Activated T-helper 1 cell treated with Interleukin-2 at 50 U/mL for 16 hours (primary cell): Measurements from ENCODE around the gene RNASE8.

Source experiments
- DNase-seq: peaks from one replicate; pipeline ENCODE4 v3.0.0-alpha.2; 2020; ENCODE audit warnings: low read depth

RNASE8 gene

DNA sequence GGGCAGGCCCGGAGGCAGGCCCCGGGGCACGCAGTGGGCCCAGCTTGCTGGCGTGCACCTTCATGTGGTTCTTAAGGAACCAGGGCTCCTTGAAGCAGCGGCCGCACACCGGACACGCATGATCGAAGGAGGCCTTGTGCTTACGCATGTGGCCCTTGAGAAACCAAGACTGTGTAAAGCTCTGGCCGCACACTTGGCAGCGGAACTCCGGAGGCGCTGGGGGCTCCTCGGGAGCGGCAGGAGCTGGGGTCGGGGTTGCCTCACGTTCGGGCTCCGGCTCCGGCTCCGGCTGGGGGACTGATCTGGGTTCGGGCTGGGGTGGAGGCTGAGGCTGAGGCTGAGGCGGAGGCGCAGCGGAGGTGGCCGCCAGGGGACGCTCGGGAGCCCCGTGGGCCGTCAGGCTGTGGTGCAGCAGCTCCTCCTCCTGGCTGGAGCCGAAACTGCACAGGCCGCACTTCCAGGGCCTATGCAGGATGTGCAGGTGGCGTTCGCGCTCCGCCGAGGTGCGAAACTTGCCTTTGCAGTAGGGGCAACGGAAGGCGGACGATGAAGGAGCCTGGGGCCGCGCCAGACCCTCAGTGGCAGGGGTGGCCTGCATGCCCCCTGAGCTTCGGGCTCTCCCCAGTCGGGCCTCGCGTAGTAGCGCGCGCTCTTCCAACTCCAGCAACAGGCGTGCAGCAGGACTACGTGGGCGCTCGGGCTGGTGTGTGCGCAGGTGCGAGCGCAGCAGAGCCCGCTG is 34.8 kb downstream of the RNASE8 start:
- DNase-seq, result peak; percentile 83

DNA sequence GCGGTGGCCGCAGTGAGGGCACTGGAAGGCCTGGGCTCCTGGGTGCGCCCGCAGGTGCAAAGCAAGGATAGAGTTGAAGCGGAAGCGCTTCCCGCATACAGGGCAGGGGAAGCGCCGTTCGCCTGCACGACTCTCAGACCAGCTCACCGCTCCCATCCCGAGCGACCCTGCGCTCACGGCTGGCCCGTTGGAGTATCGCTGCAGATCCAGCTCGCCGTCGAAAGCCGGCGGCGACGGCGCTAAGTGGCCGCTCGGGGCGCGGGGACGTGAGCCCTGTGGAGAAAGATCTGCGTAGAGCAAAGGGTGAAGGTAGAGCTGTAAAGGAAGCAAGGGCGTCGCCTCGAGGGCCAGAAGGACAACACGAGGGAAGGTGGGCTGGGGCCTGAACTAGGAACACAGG is 35.4 kb downstream of the RNASE8 start:
- no peak for DNase-seq

DNA sequence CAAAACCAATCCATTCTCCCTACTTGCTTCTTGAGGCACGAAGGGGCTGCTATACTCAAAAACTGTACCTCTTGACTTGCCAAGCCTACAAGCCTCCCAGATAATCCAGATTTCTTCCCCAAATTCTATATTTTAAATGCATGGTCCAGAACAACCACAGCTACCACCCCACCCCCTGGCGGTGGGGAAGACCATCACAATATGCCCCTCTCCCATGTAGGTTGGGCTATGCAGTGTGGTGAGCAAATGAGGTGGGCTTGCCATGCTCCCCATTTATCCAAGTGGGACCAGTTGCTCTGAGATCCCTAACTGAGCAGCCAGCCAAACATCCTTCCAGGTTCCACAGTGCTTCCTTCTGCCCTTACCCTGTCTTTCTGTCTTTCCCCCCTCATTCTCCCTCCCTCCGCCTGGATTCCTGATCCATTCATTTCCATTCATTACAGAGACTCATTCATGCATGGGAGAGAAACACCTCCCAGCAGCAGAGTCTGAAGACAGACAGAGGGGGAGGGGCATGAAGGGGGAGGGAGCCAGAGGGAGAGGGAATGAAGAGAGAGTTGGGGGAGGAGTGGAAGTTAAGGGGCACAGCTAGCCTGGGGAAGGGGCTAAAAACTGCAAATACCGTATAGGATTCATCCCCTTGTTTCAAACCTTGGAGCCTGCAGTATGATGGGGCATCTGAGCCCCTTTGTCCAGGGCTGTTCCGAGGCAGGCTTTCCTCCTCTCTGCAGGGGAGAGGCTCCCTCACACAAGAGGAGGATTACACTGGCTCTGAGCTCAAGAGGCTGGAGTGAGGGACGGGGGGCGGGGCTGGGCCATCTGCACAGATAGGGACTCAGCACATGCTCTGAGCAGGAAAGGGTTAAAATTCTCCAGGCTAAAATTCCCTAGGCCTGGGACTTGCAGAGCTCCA is 36.4 kb downstream of the RNASE8 start:
- no peak for DNase-seq

DNA sequence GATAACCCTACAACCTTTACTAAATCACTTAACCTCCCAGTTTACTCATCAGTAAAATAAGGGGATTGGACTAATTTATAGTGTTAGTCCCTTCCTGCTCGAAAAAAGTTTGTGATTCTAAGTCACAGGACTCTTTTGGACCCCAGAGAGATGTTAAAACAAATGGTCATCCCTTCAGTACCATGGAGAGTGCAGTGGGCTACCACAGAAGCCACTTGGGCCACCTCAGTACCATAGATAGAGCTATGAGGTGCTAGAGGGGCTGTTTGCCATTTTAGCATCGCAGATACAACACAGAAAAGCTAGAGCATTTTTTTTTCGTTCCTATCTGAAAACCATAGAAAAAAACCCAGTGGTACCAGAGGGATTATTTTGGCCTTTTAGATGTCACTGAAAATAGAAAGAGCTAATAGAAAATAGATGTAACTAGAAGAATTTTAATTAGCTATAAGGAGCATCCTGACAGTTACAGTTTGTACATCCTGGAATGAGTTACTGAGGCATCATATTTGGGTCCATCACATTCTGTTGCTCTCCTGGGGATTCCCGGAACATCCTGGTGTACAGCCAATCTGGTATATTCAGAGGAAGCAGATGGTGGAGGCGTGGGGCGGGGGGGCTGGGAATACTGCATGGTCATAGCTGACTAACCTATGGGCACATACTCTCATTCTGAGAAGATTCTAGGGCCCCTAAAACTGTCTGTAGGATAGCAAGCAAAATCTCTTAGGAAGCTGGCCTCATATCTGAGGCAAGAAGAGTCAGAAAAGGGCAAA is 38.0 kb downstream of the RNASE8 start:
- DNase-seq, result no peak

DNA sequence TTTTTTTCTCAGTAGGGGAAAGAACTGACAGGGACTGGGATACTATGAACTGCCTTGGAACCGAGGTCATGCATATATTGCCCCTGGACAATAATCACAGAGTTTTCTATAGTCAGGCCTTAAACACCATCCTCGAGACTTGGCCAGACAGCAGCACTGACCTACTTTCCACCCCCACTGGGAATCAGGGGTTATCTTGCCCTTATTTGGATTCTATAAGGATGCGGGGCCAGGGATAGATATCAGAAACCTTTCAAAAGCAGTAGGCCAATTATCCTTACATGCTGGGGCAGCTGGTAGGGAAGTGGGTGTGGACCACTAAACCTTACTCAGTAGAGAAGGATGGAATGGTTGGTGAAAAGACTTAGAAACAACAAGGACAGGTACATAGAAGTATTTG is 38.8 kb downstream of the RNASE8 start:
- DNase-seq, result no peak

DNA sequence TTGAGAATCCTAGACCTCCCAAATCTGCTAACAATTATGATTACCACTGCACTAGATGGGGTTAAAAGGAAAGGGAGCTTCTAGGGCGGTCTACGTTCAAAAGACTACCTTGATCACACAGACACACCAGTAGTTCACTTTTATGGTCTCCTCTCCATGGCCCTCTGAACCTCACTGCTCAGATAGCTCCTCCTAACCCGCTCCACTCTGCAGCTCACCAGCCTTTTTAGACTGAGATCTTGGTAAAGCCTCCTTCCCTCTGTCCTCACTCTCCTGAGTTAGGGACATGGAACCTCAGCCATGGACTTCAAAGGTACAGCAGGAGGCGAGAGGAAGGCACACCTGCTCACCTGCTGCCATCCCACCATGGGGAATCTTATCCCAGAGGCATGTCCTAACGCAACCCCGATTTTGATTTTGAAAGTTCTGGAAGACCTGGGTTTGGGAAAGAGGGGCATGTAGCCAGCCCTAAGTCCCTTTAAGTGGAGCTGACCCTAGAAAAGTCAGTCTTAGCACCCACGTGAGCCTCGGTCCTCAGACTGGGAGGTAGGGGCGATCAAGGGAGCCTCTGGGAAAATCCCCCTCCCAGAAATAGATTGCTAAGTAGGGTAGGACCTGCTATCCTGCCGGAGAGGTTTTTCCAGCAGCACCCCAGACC is 39.5 kb downstream of the RNASE8 start:
- DNase-seq, result no peak

DNA sequence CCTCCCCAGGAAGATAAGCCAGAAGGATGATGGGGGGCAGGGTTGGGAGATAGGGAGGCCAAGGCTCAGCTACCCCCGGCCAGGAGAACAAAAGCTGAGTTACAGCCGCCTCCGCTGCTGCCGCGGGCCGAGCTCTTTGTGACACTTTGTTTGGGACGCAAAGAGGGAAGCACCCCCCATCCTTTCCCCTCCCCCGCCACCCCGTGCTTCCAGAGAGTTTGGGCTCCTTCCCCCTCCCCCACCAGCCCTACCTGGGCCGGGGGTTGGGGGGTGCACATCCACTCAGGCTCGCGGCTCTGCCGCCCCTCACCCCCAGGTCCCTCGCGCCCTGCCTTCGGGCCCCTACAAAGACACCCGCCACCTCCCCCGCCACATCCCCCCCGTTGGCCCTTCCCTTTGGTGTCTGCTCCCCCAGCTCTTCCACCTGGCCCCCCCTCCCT is 40.0 kb downstream of the RNASE8 start:
- no peak for DNase-seq

DNA sequence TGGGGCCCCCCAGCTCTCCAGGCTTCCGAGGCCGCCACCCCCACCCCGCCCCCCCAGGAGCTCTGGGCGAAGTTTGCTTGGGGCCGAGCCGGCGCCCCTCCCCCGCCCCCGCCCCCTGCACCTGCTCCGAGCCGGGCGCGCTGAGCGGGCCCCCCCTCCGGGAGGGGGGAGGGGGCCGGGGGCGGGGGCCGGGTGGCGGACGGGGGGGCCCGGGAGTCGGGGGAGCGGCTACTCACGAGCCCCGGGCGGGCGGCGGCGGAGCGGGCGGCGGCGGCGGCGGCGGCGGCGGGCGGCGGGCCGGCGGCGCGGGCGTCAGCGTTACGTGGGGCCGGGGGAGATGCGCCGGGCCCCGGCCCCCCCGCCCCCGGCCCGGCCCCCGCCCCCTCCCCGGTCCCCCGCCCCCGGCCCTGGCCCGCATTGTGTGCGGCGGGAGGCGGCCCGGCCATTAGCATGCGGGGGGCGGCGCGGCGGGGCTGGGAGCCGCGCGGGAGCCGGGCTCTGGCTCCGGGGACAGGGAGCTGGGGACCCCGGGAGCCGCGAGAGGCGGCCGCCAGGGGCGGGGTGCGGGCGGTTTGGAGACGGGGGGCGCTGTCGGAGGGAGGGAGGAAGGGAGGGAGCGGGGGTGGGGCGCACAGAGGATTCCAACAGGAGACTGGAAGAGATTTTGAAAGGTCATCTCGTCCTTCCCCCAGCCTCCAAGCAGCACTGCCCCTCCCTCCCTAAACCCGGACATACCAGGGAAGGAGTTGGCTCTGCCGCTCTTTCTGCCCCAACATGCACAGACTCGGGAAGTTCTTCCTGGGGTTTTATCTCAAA is 40.7 kb downstream of the RNASE8 start, which contains the start of gene ZNF219:
ZNF219 (minus strand) TSS at position 580 of the 816 bp plus-strand sequence. CDS start 5,064 bp downstream, outside the sequence.
- peak; percentile 27 for DNase-seq

DNA sequence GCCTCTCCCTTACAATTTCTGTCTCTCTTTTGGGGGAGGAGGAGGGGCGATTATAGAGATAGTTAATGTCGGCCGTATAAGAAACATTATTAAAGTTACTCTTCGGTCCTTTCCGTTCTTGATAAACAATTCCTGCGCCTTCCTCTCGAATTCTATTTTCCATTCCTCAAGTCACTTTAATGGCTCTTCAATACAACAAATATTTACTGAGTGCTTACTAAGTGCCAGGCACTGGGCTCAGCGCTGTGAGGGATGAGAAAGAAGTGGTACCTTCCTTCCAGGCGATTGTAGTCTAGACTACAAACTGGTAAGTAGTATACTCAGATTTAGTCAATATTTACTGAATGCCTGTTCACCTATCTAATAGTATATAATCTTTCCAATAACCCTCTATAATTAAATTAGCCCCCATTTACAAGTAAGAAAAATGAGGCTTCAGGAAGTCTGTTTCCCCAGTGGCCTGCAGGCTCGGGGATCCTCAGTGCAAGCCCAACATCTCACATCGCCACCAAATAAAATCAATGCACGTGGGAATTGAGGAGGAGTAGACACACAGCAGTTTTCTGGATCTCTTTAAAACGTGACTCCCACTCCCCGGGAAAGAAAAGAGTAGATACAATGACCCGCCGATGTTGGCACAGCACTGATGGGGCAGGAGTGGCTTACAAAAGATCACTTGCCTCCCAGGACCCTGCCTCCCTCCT is 41.4 kb downstream of the RNASE8 start:
- DNase-seq, result no peak

DNA sequence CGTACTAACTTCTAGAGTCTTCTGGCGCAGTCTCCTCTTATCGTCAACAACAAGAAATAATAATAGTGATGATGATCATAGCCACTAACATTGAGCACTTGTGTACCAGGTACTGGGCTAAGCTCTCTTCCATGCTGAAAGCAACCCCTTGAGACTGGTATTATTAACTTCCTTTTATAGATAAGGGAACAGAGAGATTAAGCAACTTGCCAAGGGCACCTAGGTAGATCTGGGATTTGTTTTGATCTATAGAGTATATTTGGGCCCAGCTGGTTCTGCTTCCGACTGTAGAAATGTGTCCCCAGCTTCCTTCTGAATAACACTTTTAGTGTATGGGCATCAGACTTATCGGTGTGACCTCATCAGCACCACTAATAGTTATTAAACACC is 42.0 kb downstream of the RNASE8 start:
- DNase-seq, result no peak

DNA sequence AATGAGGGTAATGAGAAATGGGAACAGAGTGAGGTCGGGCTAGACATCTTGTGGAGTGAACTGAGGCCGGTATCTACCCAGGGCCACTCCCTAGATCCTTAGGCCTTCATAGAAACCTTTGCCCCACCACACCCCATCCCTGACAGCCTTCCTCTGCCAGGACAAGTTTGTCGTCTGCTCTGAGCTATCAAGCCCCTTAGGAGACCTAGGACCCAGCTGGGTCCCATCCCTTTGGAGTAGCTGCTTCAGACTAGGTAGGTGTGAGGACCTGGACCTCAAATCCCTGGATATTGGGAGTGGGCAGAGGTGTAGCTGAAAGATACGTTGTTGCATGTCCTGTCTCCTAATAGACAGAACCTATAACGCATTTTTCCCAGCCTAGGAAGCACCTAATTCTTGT is 43.3 kb downstream of the RNASE8 start, which contains the start of gene TMEM253:
TMEM253 (plus strand) TSS at position 136 of the 400 bp plus-strand sequence. CDS start 278 bp downstream, outside the sequence.
- DNase-seq, result no peak

DNA sequence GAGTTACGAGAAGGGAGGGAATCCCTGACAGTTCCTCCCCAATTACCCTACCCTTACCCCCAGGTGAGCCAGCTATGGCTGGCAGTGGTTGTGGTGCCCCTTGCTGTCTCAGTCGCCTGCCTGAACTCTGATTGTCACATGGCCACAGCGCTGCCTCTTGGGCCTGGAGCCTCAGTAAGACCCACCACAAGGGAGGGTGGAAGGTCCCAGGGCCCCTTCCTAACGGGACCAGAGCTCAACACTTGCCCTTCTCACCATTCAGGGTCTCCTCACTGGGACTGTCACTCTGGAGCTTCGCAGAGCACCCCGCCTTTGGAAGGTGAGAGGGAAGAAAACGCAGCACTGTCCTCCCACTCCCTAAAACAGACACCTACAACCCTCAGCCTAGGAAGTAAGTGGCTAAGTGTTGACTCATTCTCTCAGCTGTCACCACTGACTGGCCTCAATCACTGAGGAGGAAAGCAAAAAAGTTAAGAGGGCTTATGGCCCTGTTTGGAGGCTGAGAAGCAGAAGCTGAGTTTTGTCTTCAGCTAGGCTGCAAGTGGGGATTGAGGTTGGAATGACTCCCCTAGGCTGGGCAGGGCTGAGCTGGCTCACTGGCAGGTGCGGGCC is 44.3 kb downstream of the RNASE8 start:
- DNase-seq, result no peak

DNA sequence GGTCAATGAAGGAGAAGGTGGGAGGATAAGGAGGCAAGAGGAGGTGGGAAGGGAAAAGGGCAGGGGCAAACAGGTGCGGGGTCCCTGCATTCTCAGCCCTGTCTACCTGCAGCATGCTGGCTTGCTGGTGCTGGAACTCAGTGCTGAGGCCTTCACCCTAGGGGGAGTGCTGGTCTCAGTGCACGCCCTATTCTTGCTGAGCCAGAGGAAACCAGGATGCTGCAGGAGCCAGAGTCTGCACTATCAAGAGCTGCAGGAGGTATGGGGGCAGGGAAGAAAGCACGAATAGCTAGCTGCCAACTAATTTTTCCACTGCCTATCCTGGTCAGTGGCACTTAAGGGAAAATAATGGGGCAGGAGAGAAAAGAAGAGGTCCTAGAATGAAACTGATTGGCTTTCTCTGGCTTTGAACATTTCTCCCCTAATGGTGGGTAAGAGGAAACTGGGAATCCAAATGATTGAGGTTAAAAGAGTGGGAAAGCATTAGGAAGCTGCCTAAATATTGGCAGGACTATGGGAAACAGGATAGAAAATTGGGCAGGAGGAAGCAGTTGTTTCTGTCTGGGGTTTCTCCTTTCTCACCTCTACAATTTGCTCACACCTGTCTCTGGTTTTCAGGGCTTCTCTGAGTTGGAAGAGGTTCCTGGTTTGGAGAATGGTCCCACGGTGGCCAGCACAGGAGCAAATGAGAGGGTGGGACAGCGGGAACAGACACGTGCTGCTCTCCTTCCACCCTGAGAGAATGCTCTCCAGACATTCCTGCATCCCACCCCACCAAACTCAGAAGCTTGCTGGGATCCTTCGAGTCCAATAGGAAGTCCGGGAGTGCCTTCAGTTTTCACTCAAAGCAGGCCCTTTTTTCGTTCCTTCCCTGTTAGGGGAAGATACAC is 45.1 kb downstream of the RNASE8 start:
- DNase-seq, result no peak

DNA sequence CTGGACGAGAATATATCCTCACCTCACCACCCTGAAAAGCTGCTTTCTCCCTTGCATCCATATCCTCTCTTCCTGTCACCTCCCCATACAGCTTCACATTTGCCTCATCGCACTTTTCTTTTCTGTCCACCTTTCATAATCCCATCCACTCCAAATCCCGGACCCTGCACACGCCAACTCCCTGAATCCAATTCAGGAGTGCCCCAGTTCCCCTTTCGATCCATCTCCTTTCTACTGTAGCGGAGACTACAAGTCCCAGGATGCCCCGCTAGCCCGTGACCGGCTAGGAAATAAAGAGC is 45.7 kb downstream of the RNASE8 start:
- DNase-seq, result no peak

DNA sequence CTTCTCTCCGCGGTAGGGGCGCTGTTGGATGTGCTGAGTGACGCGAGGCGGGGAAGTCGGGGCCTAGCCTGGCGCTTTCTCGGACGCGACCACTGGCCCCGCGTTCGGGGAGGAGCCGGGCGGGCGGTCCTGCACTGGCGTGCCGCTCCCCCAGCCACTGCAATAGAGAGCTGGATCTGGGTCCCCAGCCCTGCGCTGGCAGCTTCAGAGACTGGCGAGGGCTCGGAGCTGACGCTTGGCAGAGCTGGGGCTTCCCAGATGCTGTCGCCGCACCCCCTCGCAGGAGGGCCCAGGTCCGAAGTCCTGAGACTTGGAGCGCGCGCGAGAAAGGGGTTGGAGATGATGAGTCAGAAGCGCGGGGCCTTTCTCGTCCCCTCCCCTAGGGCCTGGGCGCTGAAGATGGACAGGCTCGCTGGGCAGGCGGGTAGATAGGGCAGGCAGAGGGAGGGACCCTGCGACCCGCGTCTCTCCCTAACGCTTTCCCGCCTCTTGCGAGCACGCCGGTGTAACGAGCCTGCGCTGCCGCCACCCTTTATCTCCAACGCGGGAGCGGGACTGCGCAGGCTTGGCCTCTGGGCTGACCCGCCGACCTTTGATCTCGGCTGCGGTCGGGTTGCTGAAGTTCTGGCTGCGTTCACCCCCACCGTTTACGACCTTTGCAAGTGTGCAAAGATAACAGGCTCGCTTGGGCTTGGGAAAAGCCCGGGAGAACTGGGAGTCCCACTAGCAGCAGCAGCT is 46.3 kb downstream of the RNASE8 start:
- DNase-seq, result peak; percentile 83

DNA sequence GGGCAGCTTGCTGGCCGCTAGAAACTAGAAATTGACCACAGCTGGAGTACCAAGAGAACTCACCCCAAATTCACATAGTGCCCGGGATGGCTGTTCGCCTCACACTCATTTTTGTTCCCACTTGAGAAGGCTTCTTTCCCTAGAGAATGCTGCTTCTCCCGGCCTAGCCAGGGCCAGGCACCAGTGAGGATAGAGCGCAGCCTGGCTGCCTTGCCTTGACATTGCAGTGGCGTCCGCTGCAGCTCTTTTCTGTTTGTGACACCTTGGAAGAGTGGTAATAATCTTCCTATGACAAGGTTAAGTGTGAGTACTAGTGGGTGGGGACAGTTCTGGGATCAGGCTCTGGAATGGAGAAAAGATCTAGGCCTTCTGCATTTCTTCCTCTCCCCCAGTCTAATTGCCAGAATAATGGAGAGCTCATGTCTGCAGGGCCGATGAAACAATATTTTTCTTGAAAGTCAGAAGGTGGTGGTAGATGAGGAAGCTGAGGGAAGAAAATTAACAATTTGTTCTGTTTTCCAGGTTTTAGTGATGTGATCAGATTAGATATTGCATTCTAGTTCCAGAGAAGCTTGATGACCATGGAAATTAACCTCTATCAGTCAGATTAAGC is 46.9 kb downstream of the RNASE8 start:
- DNase-seq, result peak; percentile 43

DNA sequence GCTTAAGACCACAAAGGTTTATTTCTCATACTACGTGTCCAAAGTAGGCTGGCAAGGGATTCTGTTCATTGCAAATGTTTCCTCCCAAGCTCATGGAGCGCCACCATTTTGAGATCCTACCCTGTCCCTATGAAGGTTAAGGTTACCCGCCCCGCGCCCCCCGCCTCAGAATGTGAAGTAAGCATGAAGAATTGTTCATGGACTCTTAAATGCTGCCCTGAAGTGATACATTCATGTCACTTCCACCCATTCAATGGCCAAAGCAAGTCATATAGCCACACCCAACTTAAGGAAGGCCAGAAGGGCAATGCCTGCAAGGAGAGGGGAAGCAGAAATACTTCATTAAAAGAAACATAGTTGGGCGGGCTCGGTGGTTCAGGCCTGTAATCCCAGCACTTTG is 47.5 kb downstream of the RNASE8 start:
- no peak for DNase-seq

DNA sequence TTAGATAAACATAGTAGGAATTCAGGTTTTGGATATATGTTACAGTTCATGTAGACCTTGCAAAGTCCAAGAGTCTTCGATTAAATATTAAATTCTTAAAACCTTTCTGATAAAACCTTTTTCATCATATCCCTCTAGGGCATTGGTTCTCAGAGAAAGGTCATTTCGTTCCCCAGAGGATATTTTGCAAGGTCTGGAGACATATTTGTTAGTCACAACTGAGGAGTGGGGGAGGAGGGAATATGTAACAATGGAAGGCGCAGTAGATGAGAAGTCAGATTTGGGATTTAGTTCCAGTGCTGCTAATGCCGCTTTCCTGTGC is 48.5 kb downstream of the RNASE8 start:
- DNase-seq, result no peak
